OCI-LY7 (cell line): ENCODE data around the gene MOCS1. TPM values are rescaled to one million over a fixed set of nuclear protein-coding genes. Genes with fewer than 3 reads are reported as not detected.

Source experiments
- BruUV-seq: library from RNA; stranded (reverse); fragments of 400-500 nt; replicated peaks from 2 replicates; lab custom pipeline; 2021; lab: Mats Ljungman, UMichigan
- CTCF ChIA-PET: fragments of 300-600 bp; sonication (Branson Sonifier 250); formaldehyde crosslinking; loops from one replicate; lab custom pipeline; 2022; ENCODE audit warnings: antibody characterized with exemption; ENCODE audit not compliant: unreplicated experiment; lab: Charles Lee
- POLR2A ChIA-PET: fragments of 300-600 bp; sonication (Branson Sonifier 250); formaldehyde crosslinking; loops from one replicate; lab custom pipeline; 2022; ENCODE audit warnings: antibody characterized with exemption; lab: Charles Lee
- DNase-seq: peaks from one replicate; pipeline ENCODE4 v3.0.0-alpha.2; 2015; ENCODE audit warnings: low spot score
- H2AFZ ChIP-seq: fragments of 200-600 bp; sonication (generic), shearing (Covaris generic); 2 replicates; pipeline ENCODE4 v1.6.1; 2014; ENCODE audit warnings: mild to moderate bottlenecking, antibody characterized with exemption, low read length, moderate library complexity
- H3K27ac ChIP-seq: fragments of 200-600 bp; sonication (generic); 2 replicates; pipeline ENCODE4 v1.5.1; 2014; ENCODE audit warnings: mixed run types, low read depth, mild to moderate bottlenecking, moderate library complexity, low read length, inconsistent platforms; ENCODE audit not compliant: poor library complexity, severe bottlenecking
- H3K36me3 ChIP-seq: fragments of 200-600 bp; sonication (generic); 2 replicates; pipeline ENCODE4 v1.6.1; 2014; ENCODE audit warnings: mild to moderate bottlenecking, antibody characterized with exemption, low read length, moderate library complexity, mixed read lengths; ENCODE audit not compliant: insufficient read depth
- H3K4me1 ChIP-seq: fragments of 200-600 bp; sonication (generic); 2 replicates; pipeline ENCODE4 v1.5.1; 2014; ENCODE audit warnings: mild to moderate bottlenecking, low read length; ENCODE audit not compliant: insufficient read depth, poor library complexity, severe bottlenecking
- H3K4me2 ChIP-seq: fragments of 200-600 bp; sonication (generic); 2 replicates; pipeline ENCODE4 v1.6.1; 2014; ENCODE audit warnings: mild to moderate bottlenecking, low read length
- H3K4me3 ChIP-seq: fragments of 200-600 bp; sonication (generic); 2 replicates; pipeline ENCODE4 v1.5.1; 2014; ENCODE audit warnings: mild to moderate bottlenecking, low read depth, low read length; ENCODE audit not compliant: poor library complexity, severe bottlenecking
- H3K79me2 ChIP-seq: fragments of 200-600 bp; sonication (generic); 2 replicates; pipeline ENCODE4 v1.6.1; 2016; ENCODE audit warnings: low read depth, mild to moderate bottlenecking, low read length, moderate library complexity, mixed read lengths; ENCODE audit not compliant: insufficient read depth
- H3K9me2 ChIP-seq: fragments of 200-600 bp; sonication (generic); 2 replicates; pipeline ENCODE4 v1.6.1; 2016; ENCODE audit warnings: mild to moderate bottlenecking, low read length, mixed read lengths; ENCODE audit not compliant: insufficient read depth
- H3K9me3 ChIP-seq: fragments of 200-600 bp; sonication (generic); 2 replicates; pipeline ENCODE4 v1.6.1; 2014; ENCODE audit warnings: mild to moderate bottlenecking, mixed run types, low read length, mixed read lengths
- H4K20me1 ChIP-seq: fragments of 200-600 bp; sonication (generic); 2 replicates; pipeline ENCODE4 v1.6.1; 2014; ENCODE audit warnings: mild to moderate bottlenecking, antibody characterized with exemption, low read length, moderate library complexity, mixed read lengths; ENCODE audit not compliant: insufficient read depth
- EZH2phosphoT487 ChIP-seq: fragments of 200-600 bp; sonication (generic); IDR thresholded peaks from 2 replicates; pipeline ENCODE4 v1.6.1; 2018; ENCODE audit warnings: low read depth, borderline replicate concordance, mild to moderate bottlenecking, mixed run types, antibody characterized with exemption, low read length, moderate library complexity, mixed read lengths
- intact Hi-C: fragments of 100-400 bp; cut with micrococcal nuclease; formaldehyde crosslinking; loops from one replicate; pipeline ENCODE4 v1.10.0; 2022; ENCODE audit not compliant: unreplicated experiment
- total RNA-seq, 2 experiments: library from RNA; depleted of rRNA in 1 of 2; stranded (reverse); fragments of >200 nt in 1 of 2; shearing (Covaris generic) in 1 of 2; gene quantifications; 2 replicates each; pipeline ENCODE4 v1.2.3, GENCODE V29; 2014 to 2022
- TF ChIP-seq, protein P1 (sequence below): fragments of 200-600 bp; sonication (generic); conservative IDR thresholded peaks from 2 replicates; pipeline ENCODE4 v1.5.1; 2014; ENCODE audit warnings: mild to moderate bottlenecking, antibody characterized with exemption, low read length, moderate library complexity, mixed read lengths

Gene MOCS1
- total RNA-seq, 2 experiments from 2014 or later: not detected

DNA sequence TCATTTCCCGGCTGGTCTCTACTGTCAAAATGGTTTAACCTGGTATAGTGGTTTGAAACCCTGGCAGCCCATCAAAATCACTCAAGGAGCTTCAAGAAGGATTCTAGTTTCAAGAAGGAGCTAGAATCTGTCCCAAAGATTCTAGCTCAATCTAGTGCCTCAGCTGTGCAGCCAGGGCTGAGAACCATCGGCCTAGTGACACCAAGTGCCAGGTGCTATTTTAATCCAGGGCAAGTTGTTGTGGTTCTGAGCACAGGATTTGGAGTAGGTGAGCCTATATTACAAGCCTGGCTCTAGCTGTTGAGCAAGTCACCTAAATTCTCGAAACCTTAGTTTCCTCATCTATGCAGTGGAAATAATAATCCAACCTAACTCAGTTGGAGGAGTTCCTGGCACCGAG lies 3.7 kb downstream of the MOCS1 start:
- no peaks in the 10 kb centered on the region for H4K20me1 ChIP-seq
- no peak overlapping the region for H3K27ac ChIP-seq
- ChIA-PET POLR2A (no interaction called here), CTCF (no interaction called here)
- peaks cover 5% of the 10 kb centered on the region; the same call in 1 of the 2 replicates for H3K9me3 ChIP-seq
- no peak overlapping the region for H3K4me2 ChIP-seq
- H3K4me1 ChIP-seq: no peaks in the 10 kb centered on the region
- no peak for DNase-seq
- H3K4me3 ChIP-seq: no peak overlapping the region
- no TSS peak for BruUV-seq
- no peaks in the 10 kb centered on the region for H3K79me2 ChIP-seq
- no peaks in the 10 kb centered on the region for H3K9me2 ChIP-seq
- no peak for TF ChIP-seq EZH2phosphoT487
- TF ChIP-seq, protein P1, sequence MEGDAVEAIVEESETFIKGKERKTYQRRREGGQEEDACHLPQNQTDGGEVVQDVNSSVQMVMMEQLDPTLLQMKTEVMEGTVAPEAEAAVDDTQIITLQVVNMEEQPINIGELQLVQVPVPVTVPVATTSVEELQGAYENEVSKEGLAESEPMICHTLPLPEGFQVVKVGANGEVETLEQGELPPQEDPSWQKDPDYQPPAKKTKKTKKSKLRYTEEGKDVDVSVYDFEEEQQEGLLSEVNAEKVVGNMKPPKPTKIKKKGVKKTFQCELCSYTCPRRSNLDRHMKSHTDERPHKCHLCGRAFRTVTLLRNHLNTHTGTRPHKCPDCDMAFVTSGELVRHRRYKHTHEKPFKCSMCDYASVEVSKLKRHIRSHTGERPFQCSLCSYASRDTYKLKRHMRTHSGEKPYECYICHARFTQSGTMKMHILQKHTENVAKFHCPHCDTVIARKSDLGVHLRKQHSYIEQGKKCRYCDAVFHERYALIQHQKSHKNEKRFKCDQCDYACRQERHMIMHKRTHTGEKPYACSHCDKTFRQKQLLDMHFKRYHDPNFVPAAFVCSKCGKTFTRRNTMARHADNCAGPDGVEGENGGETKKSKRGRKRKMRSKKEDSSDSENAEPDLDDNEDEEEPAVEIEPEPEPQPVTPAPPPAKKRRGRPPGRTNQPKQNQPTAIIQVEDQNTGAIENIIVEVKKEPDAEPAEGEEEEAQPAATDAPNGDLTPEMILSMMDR: no peak
- H3K36me3 ChIP-seq: no peaks in the 10 kb centered on the region
- no peak overlapping the region for H2AFZ ChIP-seq
- intact Hi-C loops: no loop called here

- ChIA-PET CTCF (no interaction called here), POLR2A (interaction anchor here (0.7 kb wide), 1 partner anchor 119 kb away, joined by 6 read pairs; no protein-coding TSS in a partner anchor)
- H3K4me2 ChIP-seq: no peak overlapping the region
- H3K9me3 ChIP-seq: peaks cover 5% of the 10 kb centered on the region; the same call in 1 of the 2 replicates
- H2AFZ ChIP-seq: no peak overlapping the region
- H3K27ac ChIP-seq: no peak overlapping the region
- H3K36me3 ChIP-seq: no peaks in the 10 kb centered on the region
- H3K4me1 ChIP-seq: no peaks in the 10 kb centered on the region
- H3K9me2 ChIP-seq: no peaks in the 10 kb centered on the region
- H4K20me1 ChIP-seq: no peaks in the 10 kb centered on the region
- intact Hi-C loops: no loop called here
- TF ChIP-seq EZH2phosphoT487: no peak
- TF ChIP-seq, protein P1: no peak
- BruUV-seq: no TSS peak
- H3K4me3 ChIP-seq: no peak overlapping the region
- DNase-seq: no peak
- no peaks in the 10 kb centered on the region for H3K79me2 ChIP-seq
Measured at GRCh38 chr6:39929733-39930461, 4.4 kb downstream of the MOCS1 start.

DNA sequence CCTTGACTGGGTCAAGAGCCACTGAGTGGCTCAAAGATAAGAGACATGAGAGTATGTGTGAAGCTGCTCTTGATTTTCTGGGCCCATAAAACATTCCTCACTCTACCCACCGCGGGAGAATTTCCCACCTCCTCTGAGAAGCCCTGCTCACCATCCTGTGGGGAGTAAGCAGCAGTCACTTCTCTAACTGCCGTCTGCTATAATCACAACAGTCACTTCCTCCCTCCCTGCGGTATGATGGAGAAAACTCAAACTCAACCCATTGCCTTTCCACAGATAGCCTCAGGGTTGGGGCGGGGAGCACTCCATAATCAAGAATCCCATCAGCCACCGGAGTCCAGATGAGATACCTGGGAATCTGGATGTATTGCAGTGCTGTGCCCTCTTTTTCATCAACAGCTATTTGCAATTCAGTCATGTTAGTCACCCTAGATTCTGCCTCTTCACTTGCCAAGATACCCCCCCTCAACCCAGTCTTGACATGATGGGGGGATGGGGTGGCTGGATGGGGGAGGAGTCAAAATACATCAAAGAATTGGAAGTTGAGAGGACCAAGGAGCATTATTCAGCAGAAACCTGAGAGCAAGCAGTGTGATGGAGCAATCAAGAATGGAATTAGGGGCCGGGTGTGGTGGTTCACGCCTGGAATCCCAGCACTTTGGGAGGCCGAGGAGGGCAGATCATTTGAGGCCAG lies 5.1 kb downstream of the MOCS1 start:
- Histone ChIP-seq H3K27ac (no peak overlapping the region), H3K4me3 (no peak overlapping the region), H3K36me3 (no peaks in the 10 kb centered on the region), H3K79me2 (no peaks in the 10 kb centered on the region), H2AFZ (no peak overlapping the region), H3K9me2 (no peaks in the 10 kb centered on the region), H4K20me1 (no peaks in the 10 kb centered on the region), H3K4me2 (no peak overlapping the region), H3K4me1 (no peaks in the 10 kb centered on the region), H3K9me3 (peaks cover 5% of the 10 kb centered on the region; the same call in 1 of the 2 replicates)
- TF ChIP-seq EZH2phosphoT487: no peak
- TF ChIP-seq, protein P1: no peak
- no TSS peak for BruUV-seq
- intact Hi-C loops: no loop called here
- ChIA-PET CTCF (no interaction called here), POLR2A (interaction anchor here (0.7 kb wide), 1 partner anchor 118 kb away, joined by 6 read pairs; no protein-coding TSS in a partner anchor)
- DNase-seq: no peak
